H9 (cell line): ENCODE data around the gene SMAD3. TPM values are rescaled to one million over a fixed set of nuclear protein-coding genes. Genes with fewer than 3 reads are reported as not detected.

Experiments
- DNase-seq: peaks from one replicate; pipeline ENCODE4 v3.0.0-alpha.2; 2017
- H2AFZ ChIP-seq: one replicate; pipeline ENCODE4 v1.6.1; 2013; ENCODE audit warnings: mild to moderate bottlenecking, low read length, control low read depth, moderate library complexity
- H2AK5ac ChIP-seq: 2 replicates; pipeline ENCODE4 v1.6.1; 2013; ENCODE audit warnings: low read length, control low read depth, mixed read lengths; ENCODE audit not compliant: insufficient read length
- H2BK120ac ChIP-seq: one replicate; pipeline ENCODE4 v1.6.1; 2013; ENCODE audit warnings: low read depth, mild to moderate bottlenecking, low read length, control low read depth, inconsistent platforms; ENCODE audit not compliant: poor library complexity, severe bottlenecking
- H2BK12ac ChIP-seq: 2 replicates; pipeline ENCODE4 v1.6.1; 2013; ENCODE audit warnings: low read length, control low read depth, mixed read lengths, low read depth; ENCODE audit not compliant: insufficient read length
- H2BK15ac ChIP-seq: 2 replicates; pipeline ENCODE4 v1.6.1; 2013; ENCODE audit warnings: low read depth, low read length, control low read depth
- H2BK20ac ChIP-seq: one replicate; pipeline ENCODE4 v1.6.1; 2013; ENCODE audit warnings: low read depth, mild to moderate bottlenecking, low read length, control low read depth, inconsistent platforms; ENCODE audit not compliant: poor library complexity, severe bottlenecking
- H2BK5ac ChIP-seq: 2 replicates; pipeline ENCODE4 v1.6.1; 2013; ENCODE audit warnings: low read length, control low read depth, mixed read lengths; ENCODE audit not compliant: insufficient read length
- H3K14ac ChIP-seq: 2 replicates; pipeline ENCODE4 v1.6.1; 2013; ENCODE audit warnings: low read length, control low read depth; ENCODE audit not compliant: insufficient read depth
- H3K18ac ChIP-seq: 2 replicates; pipeline ENCODE4 v1.6.1; 2013; ENCODE audit warnings: low read depth, mild to moderate bottlenecking, mixed read lengths, low read length, control low read depth; ENCODE audit not compliant: insufficient read length
- H3K23ac ChIP-seq: 2 replicates; pipeline ENCODE4 v1.6.1; 2013; ENCODE audit warnings: low read length, control low read depth, mixed read lengths, low read depth; ENCODE audit not compliant: insufficient read length
- H3K23me2 ChIP-seq: 2 replicates; pipeline ENCODE4 v1.6.1; 2013; ENCODE audit warnings: low read depth, mild to moderate bottlenecking, mixed read lengths, low read length, control low read depth; ENCODE audit not compliant: insufficient read length, poor library complexity, severe bottlenecking
- H3K27ac ChIP-seq: 2 replicates; pipeline ENCODE4 v1.5.1; 2013; ENCODE audit warnings: low read length, control low read depth, mixed read lengths, low read depth; ENCODE audit not compliant: insufficient read length
- H3K27me3 ChIP-seq: 2 replicates; pipeline ENCODE4 v1.6.1; 2013; ENCODE audit warnings: low read length, control low read depth, inconsistent platforms; ENCODE audit not compliant: insufficient read depth
- H3K4ac ChIP-seq: 2 replicates; pipeline ENCODE4 v1.6.1; 2013; ENCODE audit warnings: low read depth, mild to moderate bottlenecking, control low read depth, inconsistent platforms, low read length, moderate library complexity
- H3K4me1 ChIP-seq: 2 replicates; pipeline ENCODE4 v1.6.1; 2013; ENCODE audit warnings: low read length, control low read depth, inconsistent platforms; ENCODE audit not compliant: insufficient read depth
- H3K4me2 ChIP-seq: 2 replicates; pipeline ENCODE4 v1.6.1; 2013; ENCODE audit warnings: low read length, control low read depth, mixed read lengths; ENCODE audit not compliant: insufficient read length, insufficient read depth
- H3K56ac ChIP-seq: 2 replicates; pipeline ENCODE4 v1.6.1; 2013; ENCODE audit warnings: low read depth, mild to moderate bottlenecking, mixed read lengths, low read length, control low read depth; ENCODE audit not compliant: insufficient read length
- H3K79me1 ChIP-seq: 2 replicates; pipeline ENCODE4 v1.6.1; 2013; ENCODE audit warnings: low read depth, mild to moderate bottlenecking, moderate library complexity, low read length, control low read depth, inconsistent platforms; ENCODE audit not compliant: insufficient read depth, poor library complexity, severe bottlenecking
- H3K79me2 ChIP-seq: 2 replicates; pipeline ENCODE4 v1.6.1; 2013; ENCODE audit warnings: low read length, control low read depth, inconsistent platforms; ENCODE audit not compliant: insufficient read depth
- H3K9ac ChIP-seq: 2 replicates; pipeline ENCODE4 v1.6.1; 2013; ENCODE audit warnings: low read length, control low read depth, mixed read lengths; ENCODE audit not compliant: insufficient read length; ENCODE audit errors: extremely low read depth
- H3K9me3 ChIP-seq: one replicate; pipeline ENCODE4 v1.6.1; 2013; ENCODE audit warnings: low read depth, low read length, inconsistent platforms; ENCODE audit not compliant: control insufficient read depth
- H3T11ph ChIP-seq: one replicate; pipeline ENCODE4 v1.6.1; 2013; ENCODE audit warnings: mild to moderate bottlenecking, low read length, control low read depth, inconsistent platforms
- H4K20me1 ChIP-seq: one replicate; pipeline ENCODE4 v1.6.1; 2013; ENCODE audit not compliant: control insufficient read depth, insufficient read length, insufficient read depth
- H4K5ac ChIP-seq: 2 replicates; pipeline ENCODE4 v1.6.1; 2013; ENCODE audit warnings: low read depth, mild to moderate bottlenecking, mixed read lengths, low read length, control low read depth; ENCODE audit not compliant: insufficient read length
- H4K8ac ChIP-seq: replicated peaks from 2 replicates; pipeline ENCODE4 v1.6.1; 2013; ENCODE audit warnings: low read length, control low read depth, mixed read lengths, low read depth; ENCODE audit not compliant: insufficient read length
- H4K91ac ChIP-seq: 2 replicates; pipeline ENCODE4 v1.6.1; 2013; ENCODE audit warnings: low read depth, mild to moderate bottlenecking, moderate library complexity, mixed read lengths, low read length, control low read depth; ENCODE audit not compliant: insufficient read length
- H3K27ac Mint-ChIP-seq, 3 experiments: 2 replicates in 2 of 3; 3 replicates in 1 of 3; pipeline ENCODE4 v1.8.0; 2020 to 2021; ENCODE audit warnings: mixed read lengths in 3 of 3, mild to moderate bottlenecking in 1 of 3, moderate library complexity in 1 of 3
- H3K27me3 Mint-ChIP-seq: 2 replicates; pipeline ENCODE4 v1.8.0; 2021; ENCODE audit warnings: low read depth, mild to moderate bottlenecking, moderate library complexity, mixed read lengths
- H3K36me3 Mint-ChIP-seq, 3 experiments: 2 replicates in 2 of 3; 3 replicates in 1 of 3; pipeline ENCODE4 v1.8.0; 2020 to 2021; ENCODE audit warnings: low read depth in 3 of 3, mixed read lengths in 3 of 3; ENCODE audit not compliant: insufficient read depth in 1 of 3
- H3K4me1 Mint-ChIP-seq, 2 experiments: 2 replicates each; pipeline ENCODE4 v1.8.0; 2020; ENCODE audit warnings: mixed read lengths in 2 of 2
- H3K4me3 Mint-ChIP-seq, 2 experiments: 2 replicates in 1 of 2; 3 replicates in 1 of 2; pipeline ENCODE4 v1.8.0; 2020 to 2021; ENCODE audit warnings: mild to moderate bottlenecking in 2 of 2, mixed read lengths in 2 of 2, moderate library complexity in 1 of 2
- H3K9me3 Mint-ChIP-seq, 2 experiments: 2 replicates in 1 of 2; 3 replicates in 1 of 2; pipeline ENCODE4 v1.8.0; 2020; ENCODE audit warnings: mild to moderate bottlenecking in 2 of 2, mixed read lengths in 2 of 2, moderate library complexity in 1 of 2
- WGBS: extraction: QIAGEN DNeasy Blood & Tissue Kit; methylation state at CpG from one replicate; pipeline ENCODE4 v1.1.7; 2013; ENCODE audit warnings: missing lambda C conversion rate, low lambda C conversion rate, mixed read lengths; ENCODE audit not compliant: insufficient read length; ENCODE audit errors: extremely low coverage; 5-methylcytosine and 5-hydroxymethylcytosine counted together
- total RNA-seq: library from RNA; stranded (reverse); gene quantifications from 2 replicates; pipeline ENCODE4 v1.2.1, GENCODE V29; 2021
- TF ChIP-seq, protein P1 (sequence below): fragments of 200-600 bp; sonication (generic); conservative IDR thresholded peaks from 3 replicates; pipeline ENCODE4 v1.8.0; 2021; ENCODE audit warnings: antibody characterized with exemption, mild to moderate bottlenecking

SMAD3 gene
- total RNA-seq, 1 experiment from 2014 or later: 26.7 TPM

DNA sequence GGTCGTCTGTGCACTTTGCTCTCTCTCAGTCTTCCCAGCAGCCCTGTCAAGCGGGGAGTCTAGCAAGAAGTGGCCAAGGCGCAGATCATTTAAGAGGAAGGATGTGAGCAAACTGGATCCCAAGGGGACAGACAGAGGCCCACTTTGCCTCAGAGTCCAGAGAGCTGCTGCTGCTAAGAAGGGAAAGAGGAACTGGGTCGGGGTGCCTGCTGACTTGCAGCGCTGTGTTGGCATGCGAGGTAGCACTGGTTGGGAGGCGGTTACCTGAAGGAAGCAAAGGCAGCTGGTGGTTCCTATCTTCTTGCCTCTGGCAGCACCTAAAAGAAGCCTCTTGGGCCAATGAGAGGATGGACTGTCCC is 28.1 kb downstream of the SMAD3 start:
- no peak overlapping the region for H2BK5ac ChIP-seq
- no CpG with 5 or more reads among the region's 7 CpGs for WGBS
- no peaks in the 10 kb centered on the region for H3K79me1 ChIP-seq
- peaks cover 0 to 5% (median 0%) of the 10 kb centered on the region in 3 experiments; a peak in 3 of 7 replicates for H3K36me3 Mint-ChIP-seq
- no peak overlapping the region for H2BK120ac ChIP-seq
- H2AFZ ChIP-seq: no peak overlapping the region
- H3K27me3 Mint-ChIP-seq: no peaks in the 10 kb centered on the region
- peak overlapping the region; percentile 1 for H4K8ac ChIP-seq
- no peak overlapping the region; the same call in 1 of the 2 replicates for H3K14ac ChIP-seq
- H3K9me3 ChIP-seq: no peaks in the 10 kb centered on the region
- H3K9ac ChIP-seq: no peak overlapping the region
- H3K4me3 Mint-ChIP-seq: peak overlapping the region in 1 of 2 experiments; percentile 19; a peak in 1 of 5 replicates
- no peaks in the 10 kb centered on the region for H3K27me3 ChIP-seq
- no peak overlapping the region for H2BK15ac ChIP-seq
- no peak for DNase-seq
- no peak overlapping the region for H3K23ac ChIP-seq
- no peak overlapping the region for H3K4me2 ChIP-seq
- H3K23me2 ChIP-seq: no peaks in the 10 kb centered on the region
- peaks cover 14% of the 10 kb centered on the region; the same call in 1 of the 2 replicates for H3K4me1 ChIP-seq
- no peak overlapping the region for H2BK12ac ChIP-seq
- H3K79me2 ChIP-seq: no peaks in the 10 kb centered on the region
- H3K56ac ChIP-seq: no peak overlapping the region
- H3K4ac ChIP-seq: no peak overlapping the region
- no peak overlapping the region for H2AK5ac ChIP-seq
- TF ChIP-seq, protein P1, sequence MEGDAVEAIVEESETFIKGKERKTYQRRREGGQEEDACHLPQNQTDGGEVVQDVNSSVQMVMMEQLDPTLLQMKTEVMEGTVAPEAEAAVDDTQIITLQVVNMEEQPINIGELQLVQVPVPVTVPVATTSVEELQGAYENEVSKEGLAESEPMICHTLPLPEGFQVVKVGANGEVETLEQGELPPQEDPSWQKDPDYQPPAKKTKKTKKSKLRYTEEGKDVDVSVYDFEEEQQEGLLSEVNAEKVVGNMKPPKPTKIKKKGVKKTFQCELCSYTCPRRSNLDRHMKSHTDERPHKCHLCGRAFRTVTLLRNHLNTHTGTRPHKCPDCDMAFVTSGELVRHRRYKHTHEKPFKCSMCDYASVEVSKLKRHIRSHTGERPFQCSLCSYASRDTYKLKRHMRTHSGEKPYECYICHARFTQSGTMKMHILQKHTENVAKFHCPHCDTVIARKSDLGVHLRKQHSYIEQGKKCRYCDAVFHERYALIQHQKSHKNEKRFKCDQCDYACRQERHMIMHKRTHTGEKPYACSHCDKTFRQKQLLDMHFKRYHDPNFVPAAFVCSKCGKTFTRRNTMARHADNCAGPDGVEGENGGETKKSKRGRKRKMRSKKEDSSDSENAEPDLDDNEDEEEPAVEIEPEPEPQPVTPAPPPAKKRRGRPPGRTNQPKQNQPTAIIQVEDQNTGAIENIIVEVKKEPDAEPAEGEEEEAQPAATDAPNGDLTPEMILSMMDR: no peak
- H4K91ac ChIP-seq: no peak overlapping the region
- H4K5ac ChIP-seq: no peak overlapping the region
- no peak overlapping the region for H3K18ac ChIP-seq
- no peaks in the 10 kb centered on the region for H4K20me1 ChIP-seq
- H3T11ph ChIP-seq: no peak overlapping the region
- H3K27ac ChIP-seq: no peak overlapping the region
- no peak overlapping the region for H2BK20ac ChIP-seq
- H3K27ac Mint-ChIP-seq: peak overlapping the region in 2 of 3 experiments; percentile 16 to 22; a peak in 1 of 7 replicates
- no peaks in the 10 kb centered on the region for H3K9me3 Mint-ChIP-seq
- peaks cover 64 to 74% of the 10 kb centered on the region in 2 experiments for H3K4me1 Mint-ChIP-seq
